Measurements from ENCODE around the gene ADAM8. TPM values are rescaled to one million over a fixed set of nuclear protein-coding genes. Genes with fewer than 3 reads are reported as not detected.

Gene ADAM8
- total and polyA plus RNA-seq, 4 experiments from 2014 or later: 63.9 to 97.8 (median 88.8) TPM

DNA sequence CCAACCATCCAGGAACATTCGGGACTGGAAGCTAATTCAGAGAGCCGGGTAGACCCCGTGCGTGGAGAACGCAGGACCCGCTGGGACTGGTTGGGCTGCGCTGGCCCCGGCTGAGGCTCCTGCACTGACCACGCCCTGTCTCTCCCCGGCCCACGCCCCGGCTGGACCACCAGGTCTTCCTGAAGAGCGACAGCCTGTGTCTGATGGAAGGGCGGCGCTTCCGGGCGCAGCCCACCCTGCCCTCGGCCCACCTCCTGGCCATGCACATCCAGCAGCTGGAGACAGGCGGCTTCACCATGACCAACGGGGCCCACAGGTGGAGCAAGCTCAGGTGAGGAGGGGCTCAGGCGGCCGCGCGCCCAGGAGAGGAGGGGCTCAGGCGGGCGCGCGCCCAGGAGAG is 56.9 kb downstream of the ADAM8 start:
- Histone ChIP-seq H3K4me1 (ENCODE audit: insufficient read depth, low read length) (no peaks in the 10 kb centered on the region), H3K27me3 (ENCODE audit: insufficient read depth, low read length) (no peaks in the 10 kb centered on the region), H3K9me3 (ENCODE audit: control insufficient read depth in 1 of 2, low read length in 2 of 2) (no peaks in the 10 kb centered on the region), H3K4me3 (ENCODE audit: low read length in 2 of 2) (no peak overlapping the region), H3K36me3 (ENCODE audit: insufficient read depth, low read length) (no peaks in the 10 kb centered on the region), H3K27ac (ENCODE audit: low read depth, low read length) (no peak overlapping the region)
- ChIA-PET CTCF (ENCODE audit: partially characterized antibody) (no interaction called here), POLR2A (ENCODE audit: partially characterized antibody) (no interaction called here)
- Mint-ChIP-seq H3K27me3 (peaks cover 3 to 12% of the 10 kb centered on the region in 2 donors), H3K36me3 (no peaks in the 10 kb centered on the region), H3K9me3 (no peaks in the 10 kb centered on the region), H3K27ac (no peak overlapping the region), H3K4me3 (no peak overlapping the region), H3K4me1 (no peaks in the 10 kb centered on the region)
- intact Hi-C loops (cut with micrococcal nuclease): no loop called here
- no peak for DNase-seq

DNA sequence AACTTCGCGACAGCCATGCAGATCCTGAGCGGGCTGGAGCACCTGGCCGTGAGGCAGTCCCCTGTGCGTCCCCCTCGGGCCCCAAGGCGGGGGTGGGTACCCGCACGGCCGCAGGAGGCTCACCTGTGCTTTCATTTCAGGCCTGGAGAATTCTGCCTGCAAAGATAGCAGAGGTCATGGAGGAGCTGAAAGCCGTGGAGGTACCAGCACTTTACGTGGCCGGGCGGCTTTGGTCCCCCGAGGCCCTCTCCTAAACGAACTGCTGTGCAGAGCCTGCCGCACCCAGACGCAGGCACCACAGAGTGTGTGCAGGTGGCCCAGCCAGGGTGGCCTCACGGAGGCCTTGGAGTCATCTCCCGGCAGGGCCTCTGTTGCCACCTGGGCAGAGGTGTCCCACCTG is 57.8 kb downstream of the ADAM8 start:
- DNase-seq: no peak
- no peaks in the 10 kb centered on the region for H3K36me3 ChIP-seq (ENCODE audit: insufficient read depth, low read length)
- no peaks in the 10 kb centered on the region for H3K27me3 ChIP-seq (ENCODE audit: insufficient read depth, low read length)
- Mint-ChIP-seq H3K4me3 (no peak overlapping the region), H3K4me1 (no peaks in the 10 kb centered on the region), H3K27me3 (peaks cover 3 to 12% of the 10 kb centered on the region in 2 donors), H3K36me3 (no peaks in the 10 kb centered on the region), H3K9me3 (no peaks in the 10 kb centered on the region), H3K27ac (no peak overlapping the region)
- intact Hi-C loops (cut with micrococcal nuclease): no loop called here
- no peak overlapping the region for H3K4me3 ChIP-seq (ENCODE audit: low read length in 2 of 2)
- CTCF ChIA-PET (ENCODE audit: partially characterized antibody): no interaction called here
- no peaks in the 10 kb centered on the region for H3K9me3 ChIP-seq (ENCODE audit: control insufficient read depth in 1 of 2, low read length in 2 of 2)
- POLR2A ChIA-PET (ENCODE audit: partially characterized antibody): no interaction called here
- no peak overlapping the region for H3K27ac ChIP-seq (ENCODE audit: low read depth, low read length)
- no peaks in the 10 kb centered on the region for H3K4me1 ChIP-seq (ENCODE audit: insufficient read depth, low read length)

DNA sequence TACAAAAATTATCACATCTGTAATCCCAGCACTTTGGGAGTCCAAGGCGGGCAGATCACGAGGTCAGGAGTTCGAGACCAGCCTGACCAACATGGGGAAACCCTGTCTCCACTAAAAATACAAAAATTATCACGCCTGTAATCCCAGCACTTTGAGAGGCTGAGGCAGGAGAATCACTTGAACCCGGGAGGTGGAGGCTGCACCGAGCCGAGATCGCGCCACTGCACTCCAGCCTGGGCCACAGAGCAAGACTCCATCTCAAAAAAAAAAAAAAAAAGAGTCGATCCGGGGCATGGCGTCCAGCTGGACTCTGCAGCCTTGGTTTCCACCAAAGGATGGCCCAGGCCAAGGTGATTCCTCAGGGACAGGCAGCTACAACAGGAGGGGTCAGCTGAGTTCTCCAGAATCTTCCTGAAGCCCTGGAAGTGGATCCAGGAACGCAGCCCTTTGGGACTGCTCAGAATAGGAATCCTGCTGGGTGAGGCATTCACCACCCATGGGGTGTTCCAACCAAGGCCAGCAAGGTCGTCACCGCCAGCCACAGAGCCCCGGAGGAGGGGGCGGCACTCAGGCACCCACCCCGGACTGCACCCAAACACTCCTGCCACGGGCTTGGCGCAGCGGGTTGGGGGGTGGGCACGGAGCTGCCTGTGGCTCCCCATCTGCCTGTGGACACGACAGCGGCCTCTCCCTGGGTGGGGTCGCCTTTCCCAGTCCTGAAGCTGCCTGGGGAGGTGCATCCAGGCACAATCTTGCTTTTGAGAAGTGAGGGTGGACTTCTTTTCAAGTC is 58.7 kb downstream of the ADAM8 start:
- intact Hi-C loops (cut with micrococcal nuclease): no loop called here
- Histone ChIP-seq H3K27ac (ENCODE audit: low read depth, low read length) (no peak overlapping the region), H3K27me3 (ENCODE audit: insufficient read depth, low read length) (no peaks in the 10 kb centered on the region), H3K36me3 (ENCODE audit: insufficient read depth, low read length) (no peaks in the 10 kb centered on the region), H3K9me3 (ENCODE audit: control insufficient read depth in 1 of 2, low read length in 2 of 2) (no peaks in the 10 kb centered on the region), H3K4me3 (ENCODE audit: low read length in 2 of 2) (no peak overlapping the region), H3K4me1 (ENCODE audit: insufficient read depth, low read length) (no peaks in the 10 kb centered on the region)
- no peaks in the 10 kb centered on the region for H3K36me3 Mint-ChIP-seq
- no peak overlapping the region for H3K27ac Mint-ChIP-seq
- no peaks in the 10 kb centered on the region for H3K9me3 Mint-ChIP-seq
- no peak for DNase-seq
- H3K4me3 Mint-ChIP-seq: no peak overlapping the region
- CTCF ChIA-PET (ENCODE audit: partially characterized antibody): no interaction called here
- POLR2A ChIA-PET (ENCODE audit: partially characterized antibody): no interaction called here
- peaks cover 3 to 11% of the 10 kb centered on the region in 2 donors for H3K27me3 Mint-ChIP-seq
- no peaks in the 10 kb centered on the region for H3K4me1 Mint-ChIP-seq

DNA sequence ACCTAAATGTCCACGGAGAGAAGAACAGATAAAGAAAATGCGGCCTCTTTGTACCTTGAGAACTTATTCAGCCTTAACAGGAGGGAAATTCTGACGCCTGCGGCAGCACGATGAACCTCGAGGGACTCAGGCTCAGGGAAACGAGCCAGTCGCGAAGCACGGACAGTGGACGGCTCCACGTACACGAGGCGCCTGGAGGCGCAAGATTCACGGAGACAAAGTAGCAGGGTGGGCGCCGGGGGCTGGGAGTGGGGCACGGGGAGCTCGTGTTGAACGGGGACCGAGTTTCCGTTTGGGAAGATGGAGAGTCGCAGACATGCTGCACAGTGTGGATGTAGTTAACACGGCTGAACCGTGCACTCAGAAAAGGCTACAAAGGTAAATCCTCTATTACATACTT is 59.9 kb downstream of the ADAM8 start:
- no peaks in the 10 kb centered on the region for H3K4me1 ChIP-seq (ENCODE audit: insufficient read depth, low read length)
- Mint-ChIP-seq H3K4me1 (no peaks in the 10 kb centered on the region), H3K36me3 (no peaks in the 10 kb centered on the region), H3K27me3 (peaks cover 3 to 11% of the 10 kb centered on the region in 2 donors), H3K4me3 (no peak overlapping the region), H3K9me3 (no peaks in the 10 kb centered on the region), H3K27ac (peak overlapping the region in 1 of 7 donors; percentile 48)
- H3K27ac ChIP-seq (ENCODE audit: low read depth, low read length): no peak overlapping the region
- DNase-seq: no peak
- CTCF ChIA-PET (ENCODE audit: partially characterized antibody): no interaction called here
- no peak overlapping the region for H3K4me3 ChIP-seq (ENCODE audit: low read length in 2 of 2)
- POLR2A ChIA-PET (ENCODE audit: partially characterized antibody): no interaction called here
- H3K36me3 ChIP-seq (ENCODE audit: insufficient read depth, low read length): no peaks in the 10 kb centered on the region
- no peaks in the 10 kb centered on the region for H3K9me3 ChIP-seq (ENCODE audit: control insufficient read depth in 1 of 2, low read length in 2 of 2)
- intact Hi-C loops (cut with micrococcal nuclease): no loop called here
- H3K27me3 ChIP-seq (ENCODE audit: insufficient read depth, low read length): no peaks in the 10 kb centered on the region

DNA sequence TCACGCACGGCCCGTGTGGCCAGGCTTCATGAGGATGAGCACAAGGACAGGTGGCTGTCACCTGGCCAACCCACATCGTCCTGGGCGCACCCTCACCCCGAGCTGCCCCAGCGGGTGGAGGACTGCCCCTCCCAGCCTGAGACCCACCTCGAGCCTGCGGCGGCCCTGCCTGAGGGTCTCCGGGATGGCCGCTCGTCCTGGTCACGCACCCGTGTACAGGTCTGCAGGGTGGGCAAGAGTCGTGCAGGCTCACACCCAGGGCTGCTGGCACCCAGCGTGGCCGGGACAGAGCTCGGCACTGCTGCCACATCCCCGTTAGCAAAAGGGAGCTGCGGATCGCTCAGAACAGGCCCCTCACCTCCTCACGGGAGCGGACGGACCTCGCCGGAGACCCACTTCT is 61.1 kb downstream of the ADAM8 start:
- Histone ChIP-seq H3K4me3 (ENCODE audit: low read length in 2 of 2) (no peak overlapping the region), H3K27ac (ENCODE audit: low read depth, low read length) (no peak overlapping the region), H3K36me3 (ENCODE audit: insufficient read depth, low read length) (no peaks in the 10 kb centered on the region), H3K4me1 (ENCODE audit: insufficient read depth, low read length) (no peaks in the 10 kb centered on the region), H3K27me3 (ENCODE audit: insufficient read depth, low read length) (no peaks in the 10 kb centered on the region), H3K9me3 (ENCODE audit: control insufficient read depth in 1 of 2, low read length in 2 of 2) (no peaks in the 10 kb centered on the region)
- Mint-ChIP-seq H3K27ac (no peak overlapping the region), H3K9me3 (no peaks in the 10 kb centered on the region), H3K4me1 (peaks cover 0 to under 1% (median under 1%) of the 10 kb centered on the region in 4 donors), H3K27me3 (peaks cover 3 to 9% of the 10 kb centered on the region in 2 donors), H3K4me3 (no peak overlapping the region), H3K36me3 (no peaks in the 10 kb centered on the region)
- intact Hi-C loops (cut with micrococcal nuclease): no loop called here
- CTCF ChIA-PET (ENCODE audit: partially characterized antibody): no interaction called here
- DNase-seq: peak in 1 of 5 donors; percentile 18
- POLR2A ChIA-PET (ENCODE audit: partially characterized antibody): no interaction called here

DNA sequence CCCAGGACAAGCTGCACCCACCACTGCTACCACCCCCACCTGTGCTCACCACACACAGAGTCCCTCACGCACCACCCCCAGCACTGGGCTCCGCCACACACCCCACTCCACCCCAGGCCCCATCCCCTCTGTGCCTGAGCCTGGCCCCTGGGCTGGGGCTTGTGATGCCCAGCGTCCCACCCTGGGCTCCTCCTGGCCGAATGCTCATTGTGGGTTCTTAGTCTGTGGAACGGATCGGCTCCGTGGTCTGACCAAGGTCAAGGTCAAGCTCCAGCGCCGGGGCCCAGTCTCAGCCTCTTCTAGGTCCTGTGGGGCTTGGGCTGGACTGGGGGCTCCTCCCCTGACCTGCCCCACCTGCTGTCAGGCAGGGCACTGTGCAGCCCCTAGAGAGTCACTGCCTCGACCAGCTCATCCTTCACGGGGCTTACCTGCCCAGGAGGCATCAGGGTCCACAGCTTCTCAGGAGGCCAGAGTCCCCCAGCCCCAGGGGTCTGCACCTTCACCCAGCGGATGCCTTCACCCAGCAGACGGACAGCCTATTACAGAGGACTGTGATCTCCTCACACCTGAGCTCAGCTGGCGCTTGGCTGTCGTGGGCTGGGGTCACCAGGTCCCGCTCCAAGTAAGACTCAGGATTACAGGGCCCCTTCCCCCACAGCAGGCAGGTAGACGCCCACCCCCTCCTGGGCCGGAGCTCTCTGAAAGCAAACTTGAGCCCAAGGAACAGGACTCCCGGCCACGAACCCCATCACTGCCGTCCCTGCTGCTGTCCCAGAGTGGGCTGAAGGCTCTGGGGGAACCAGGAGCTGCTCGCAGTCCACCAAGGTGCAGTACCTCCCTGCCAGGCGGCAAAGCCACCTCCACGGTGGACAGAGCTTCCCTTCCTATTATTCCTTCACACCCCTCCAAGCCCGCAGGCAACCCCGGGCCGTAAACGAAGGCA is 61.9 kb downstream of the ADAM8 start:
- Histone ChIP-seq H3K4me1 (ENCODE audit: insufficient read depth, low read length) (no peaks in the 10 kb centered on the region), H3K36me3 (ENCODE audit: insufficient read depth, low read length) (no peaks in the 10 kb centered on the region), H3K9me3 (ENCODE audit: control insufficient read depth in 1 of 2, low read length in 2 of 2) (no peaks in the 10 kb centered on the region), H3K4me3 (ENCODE audit: low read length in 2 of 2) (no peak overlapping the region), H3K27ac (ENCODE audit: low read depth, low read length) (no peak overlapping the region), H3K27me3 (ENCODE audit: insufficient read depth, low read length) (no peaks in the 10 kb centered on the region)
- ChIA-PET POLR2A (ENCODE audit: partially characterized antibody) (no interaction called here), CTCF (ENCODE audit: partially characterized antibody) (no interaction called here)
- no peaks in the 10 kb centered on the region for H3K9me3 Mint-ChIP-seq
- peaks cover 3 to 9% of the 10 kb centered on the region in 2 donors for H3K27me3 Mint-ChIP-seq
- intact Hi-C loops (cut with micrococcal nuclease): no loop called here
- H3K36me3 Mint-ChIP-seq: no peaks in the 10 kb centered on the region
- no peak overlapping the region for H3K4me3 Mint-ChIP-seq
- no peak overlapping the region for H3K27ac Mint-ChIP-seq
- peak in 1 of 5 donors; percentile 15 for DNase-seq
- H3K4me1 Mint-ChIP-seq: peaks cover 0 to 4% (median 1%) of the 10 kb centered on the region in 4 donors

DNA sequence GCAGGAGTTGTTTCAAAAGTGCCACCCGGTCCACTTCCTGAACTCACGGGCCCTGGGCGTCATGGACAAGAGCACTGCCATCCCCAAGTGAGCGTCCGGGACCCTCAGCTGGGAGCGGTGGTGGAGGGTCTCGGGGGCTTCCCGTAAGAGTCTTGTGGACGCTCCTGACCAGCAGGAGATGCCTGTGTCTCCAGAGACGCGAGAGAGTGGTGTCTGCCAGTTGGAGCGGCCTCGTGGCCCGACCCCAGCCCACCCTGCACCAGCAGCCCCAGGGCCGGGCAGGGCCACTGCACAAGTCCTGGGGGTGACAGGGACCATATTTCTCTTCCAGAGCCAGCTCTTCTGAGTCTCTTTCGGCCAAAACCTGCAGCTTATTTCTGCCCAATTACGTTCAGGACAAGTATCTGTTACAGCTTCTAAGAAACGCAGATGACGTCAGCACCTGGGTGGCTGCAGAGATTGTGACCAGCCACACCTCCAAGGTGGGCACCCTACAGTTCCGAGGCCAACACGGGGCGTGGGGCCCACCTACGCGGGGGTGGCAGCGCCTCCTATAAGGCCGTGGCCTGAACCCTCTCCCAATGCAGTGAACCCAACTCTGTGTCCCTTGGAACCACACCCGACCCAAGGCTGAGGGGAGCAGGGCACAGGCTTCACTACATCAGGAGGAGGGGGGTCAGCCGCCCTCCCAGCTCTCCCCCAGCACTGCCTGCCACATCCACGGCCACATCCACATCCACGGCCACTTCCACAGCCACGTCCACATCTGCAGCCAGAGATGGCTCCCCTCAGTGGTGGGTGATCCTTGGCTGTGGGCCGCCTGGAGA is 62.8 kb downstream of the ADAM8 start:
- Mint-ChIP-seq H3K36me3 (no peaks in the 10 kb centered on the region), H3K9me3 (no peaks in the 10 kb centered on the region), H3K4me3 (no peak overlapping the region), H3K4me1 (peaks cover 0 to 4% (median 1%) of the 10 kb centered on the region in 4 donors), H3K27ac (no peak overlapping the region), H3K27me3 (peaks cover 3 to 7% of the 10 kb centered on the region in 2 donors)
- H3K4me3 ChIP-seq (ENCODE audit: low read length in 2 of 2): no peak overlapping the region
- intact Hi-C loops (cut with micrococcal nuclease): no loop called here
- H3K36me3 ChIP-seq (ENCODE audit: insufficient read depth, low read length): no peaks in the 10 kb centered on the region
- peak in 1 of 5 donors; percentile 9 for DNase-seq
- ChIA-PET POLR2A (ENCODE audit: partially characterized antibody) (no interaction called here), CTCF (ENCODE audit: partially characterized antibody) (no interaction called here)
- H3K4me1 ChIP-seq (ENCODE audit: insufficient read depth, low read length): no peaks in the 10 kb centered on the region
- H3K9me3 ChIP-seq (ENCODE audit: control insufficient read depth in 1 of 2, low read length in 2 of 2): no peaks in the 10 kb centered on the region
- H3K27me3 ChIP-seq (ENCODE audit: insufficient read depth, low read length): no peaks in the 10 kb centered on the region
- no peak overlapping the region for H3K27ac ChIP-seq (ENCODE audit: low read depth, low read length)
